HG02798 (cell line): ENCODE measurements around the gene SLC12A7.
"Not testable (repeated sequence)": the region's sequence is repeated elsewhere in the genome, so short reads cannot be mapped to it uniquely, and the experiment has no call there.

Source experiments
- ATAC-seq: cut with Tn5 transposase; IDR thresholded peaks from one replicate; pipeline ENCODE4 v1.9.1; 2021; ENCODE audit warnings: mild to moderate bottlenecking; ENCODE audit not compliant: unreplicated experiment, poor library complexity

SLC12A7 gene

DNA sequence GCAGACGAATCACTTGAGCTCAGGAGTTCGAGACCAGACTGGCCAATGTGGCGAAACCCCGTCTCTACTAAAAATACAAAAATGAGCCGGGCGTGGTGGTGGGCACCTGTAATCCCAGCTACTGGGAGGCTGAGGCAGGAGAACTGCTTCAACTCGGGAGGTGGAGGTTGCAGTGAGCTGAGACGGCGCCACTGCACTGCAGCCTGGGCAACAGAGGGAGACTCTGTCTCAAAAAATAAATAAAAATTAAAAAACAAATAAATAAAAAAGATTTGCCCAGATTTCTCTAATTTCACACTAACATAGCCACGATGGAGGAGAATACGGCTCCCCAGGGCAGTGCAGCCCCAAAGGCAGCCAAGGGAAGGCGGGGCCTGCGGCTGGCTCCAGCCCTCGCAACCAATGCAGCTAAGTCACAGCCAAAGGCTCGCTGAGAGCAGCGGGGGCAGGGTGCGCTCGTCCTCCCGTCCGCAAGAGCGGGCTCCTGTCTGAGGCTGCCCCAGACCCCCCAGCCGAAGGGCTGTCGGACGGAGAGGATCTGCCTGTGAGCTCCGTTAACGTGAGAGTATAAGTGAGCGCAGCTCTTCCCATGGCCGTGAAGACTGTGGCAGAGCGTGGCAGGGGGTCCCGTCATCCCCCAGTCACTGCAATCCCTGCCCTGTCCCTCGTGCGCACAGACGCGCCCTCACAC is 43.5 kb downstream of the SLC12A7 start:
- ATAC-seq = no peak

DNA sequence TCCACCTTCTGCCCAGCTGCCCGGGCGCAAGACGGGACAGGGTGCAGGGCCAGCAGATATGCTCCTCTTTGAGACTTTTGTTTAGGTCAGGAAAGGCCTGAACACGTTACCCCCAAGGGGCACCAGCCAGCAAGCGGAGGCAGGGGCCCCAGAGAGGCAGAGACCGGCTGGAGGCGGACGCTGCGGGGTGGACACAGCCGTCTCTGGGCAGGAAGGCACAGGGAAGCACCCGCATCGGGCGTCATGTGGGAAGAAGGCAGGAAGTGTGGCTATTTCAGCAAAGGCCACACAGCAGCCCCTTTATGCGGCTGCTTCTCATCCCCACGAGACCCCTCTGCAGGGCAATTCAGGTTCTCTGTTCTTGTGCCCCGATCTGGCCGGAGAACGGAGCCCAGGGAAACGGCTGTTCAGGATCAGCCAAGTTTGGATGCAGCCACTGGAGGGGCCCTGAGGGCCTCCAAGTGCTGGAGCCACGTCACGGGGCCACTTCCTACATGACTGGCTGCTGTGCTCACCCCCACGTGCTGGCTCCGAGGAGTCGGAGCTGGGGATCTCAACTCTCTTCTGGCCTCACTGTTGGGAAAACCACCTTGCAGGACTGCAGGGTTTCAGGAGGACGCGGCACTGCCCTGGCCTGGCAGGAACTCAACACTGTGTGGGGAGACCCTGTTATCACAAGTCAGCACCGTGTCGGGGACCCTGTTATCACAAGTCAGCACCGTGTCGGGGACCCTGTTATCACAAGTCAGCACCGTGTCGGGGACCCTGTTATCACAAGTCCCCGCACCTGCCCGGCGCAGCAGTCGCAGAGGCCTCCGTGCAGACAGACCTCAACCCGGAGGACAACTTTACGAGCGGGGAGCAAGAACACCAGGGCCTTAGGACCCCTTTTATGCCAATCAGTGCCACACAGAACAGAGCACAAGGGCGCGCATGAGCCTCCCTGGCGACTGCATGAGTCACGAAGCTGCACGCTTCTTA is 44.4 kb downstream of the SLC12A7 start:
- no peak for ATAC-seq

DNA sequence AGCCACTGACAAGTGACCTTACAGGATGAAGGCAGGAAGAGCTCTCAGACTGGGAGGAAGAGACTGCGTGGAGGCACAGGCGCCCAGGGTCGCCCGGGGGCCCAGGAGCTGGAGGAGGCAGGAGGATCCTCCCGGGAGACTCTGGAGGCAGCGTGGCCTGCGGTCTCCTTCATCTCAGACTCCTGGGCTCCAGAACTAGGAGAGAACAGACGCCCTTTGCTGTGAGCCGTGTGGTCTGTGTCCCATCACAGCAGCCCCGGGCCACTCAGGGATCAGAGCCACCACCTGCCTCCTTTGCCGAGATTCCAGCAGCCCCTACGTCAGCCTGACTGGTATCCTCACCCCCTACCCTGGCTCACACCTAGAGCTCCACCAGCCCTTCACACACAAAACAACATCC is 45.2 kb downstream of the SLC12A7 start:
- no peak for ATAC-seq

DNA sequence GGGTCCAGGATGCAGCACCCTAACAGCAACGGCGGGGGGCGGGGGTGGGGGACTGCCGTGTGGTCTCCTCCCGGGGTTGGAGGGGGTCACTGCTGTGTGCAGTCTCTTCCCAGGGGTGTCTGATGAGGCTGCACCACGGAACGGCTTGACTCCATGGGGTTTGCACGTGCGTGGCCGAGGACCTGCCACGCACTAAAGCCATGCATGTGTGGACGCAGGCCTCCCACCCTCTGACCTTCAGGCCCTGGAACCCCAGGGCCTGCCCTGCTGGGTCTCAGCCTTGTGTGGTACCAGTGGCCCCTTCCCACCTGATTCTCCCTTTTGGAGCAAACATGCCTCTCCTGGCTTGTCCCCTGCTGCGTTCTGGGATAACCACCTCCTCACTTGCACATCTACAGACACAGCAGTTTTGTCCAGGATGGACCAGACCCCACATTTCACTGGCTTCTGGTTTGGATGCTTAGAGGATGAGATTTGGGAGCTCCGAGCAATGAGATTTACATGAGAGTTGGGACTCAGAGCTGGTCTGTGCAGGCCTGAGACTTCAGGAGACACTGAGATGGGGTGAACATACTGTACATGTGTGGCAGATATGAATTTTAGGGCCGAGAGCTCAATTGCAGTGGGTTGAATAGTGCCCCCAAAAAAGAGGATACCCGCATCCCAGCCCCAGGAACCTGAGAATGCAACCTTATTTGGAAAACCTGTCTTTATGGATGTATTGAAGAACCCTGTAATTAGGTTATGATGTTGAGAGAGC is 45.8 kb downstream of the SLC12A7 start:
- no peak for ATAC-seq

GRCh38 chr5:1065143-1065750 is 46.6 kb downstream of the SLC12A7 start:
- no peak for ATAC-seq

- ATAC-seq = no peak
Observed at GRCh38 chr5:1064383-1065142, 47.3 kb downstream of the SLC12A7 start.

- ATAC-seq = no peak
Observed at GRCh38 chr5:1063661-1064382, 48.0 kb downstream of the SLC12A7 start.

GRCh38 chr5:1062761-1063568 is 48.9 kb downstream of the SLC12A7 start:
- ATAC-seq = no peak

- no peak for ATAC-seq
Observed at GRCh38 chr5:1061916-1062315, 49.9 kb downstream of the SLC12A7 start.

DNA sequence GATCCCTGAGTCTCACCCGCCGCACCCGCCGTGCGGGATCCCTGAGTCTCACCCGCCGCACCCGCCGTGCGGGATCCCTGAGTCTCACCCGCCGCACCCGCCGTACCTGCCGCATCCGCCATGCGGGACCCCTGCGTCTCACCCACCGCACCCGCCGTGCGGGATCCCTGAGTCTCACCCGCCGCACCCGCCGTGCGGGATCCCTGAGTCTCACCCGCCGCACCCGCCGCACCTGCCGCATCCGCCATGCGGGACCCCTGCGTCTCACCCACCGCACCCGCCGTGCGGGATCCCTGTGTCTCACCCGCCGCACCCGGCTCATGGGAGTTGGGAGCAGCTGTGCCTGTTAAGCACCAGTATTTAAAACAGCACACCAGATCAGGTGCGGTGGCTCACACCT is 50.6 kb downstream of the SLC12A7 start:
- not testable (repeated sequence) for ATAC-seq

GRCh38 chr5:1060535-1060981 is 51.3 kb downstream of the SLC12A7 start:
- no peak for ATAC-seq

DNA sequence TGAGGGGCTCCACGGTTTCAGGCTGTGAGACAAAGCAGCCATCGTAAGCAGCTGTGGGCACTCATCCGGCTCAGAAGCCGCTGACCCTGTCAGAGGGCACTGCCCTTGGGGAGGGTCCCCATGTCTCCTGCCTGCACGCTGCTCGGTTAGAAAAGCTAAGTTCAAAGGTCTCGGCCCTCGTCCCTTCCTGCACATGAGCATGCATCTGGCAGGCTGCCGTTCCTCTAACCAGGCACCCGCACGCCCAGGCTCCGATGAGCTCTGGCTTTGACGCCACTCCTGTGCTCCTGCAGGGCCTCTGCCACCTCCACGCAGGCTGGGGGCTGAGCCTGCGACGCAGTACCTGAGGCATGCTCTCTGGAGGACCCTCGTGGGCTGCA is 52.0 kb downstream of the SLC12A7 start:
- no peak for ATAC-seq

GRCh38 chr5:1058988-1059883 is 52.6 kb downstream of the SLC12A7 start:
- no peak for ATAC-seq

DNA sequence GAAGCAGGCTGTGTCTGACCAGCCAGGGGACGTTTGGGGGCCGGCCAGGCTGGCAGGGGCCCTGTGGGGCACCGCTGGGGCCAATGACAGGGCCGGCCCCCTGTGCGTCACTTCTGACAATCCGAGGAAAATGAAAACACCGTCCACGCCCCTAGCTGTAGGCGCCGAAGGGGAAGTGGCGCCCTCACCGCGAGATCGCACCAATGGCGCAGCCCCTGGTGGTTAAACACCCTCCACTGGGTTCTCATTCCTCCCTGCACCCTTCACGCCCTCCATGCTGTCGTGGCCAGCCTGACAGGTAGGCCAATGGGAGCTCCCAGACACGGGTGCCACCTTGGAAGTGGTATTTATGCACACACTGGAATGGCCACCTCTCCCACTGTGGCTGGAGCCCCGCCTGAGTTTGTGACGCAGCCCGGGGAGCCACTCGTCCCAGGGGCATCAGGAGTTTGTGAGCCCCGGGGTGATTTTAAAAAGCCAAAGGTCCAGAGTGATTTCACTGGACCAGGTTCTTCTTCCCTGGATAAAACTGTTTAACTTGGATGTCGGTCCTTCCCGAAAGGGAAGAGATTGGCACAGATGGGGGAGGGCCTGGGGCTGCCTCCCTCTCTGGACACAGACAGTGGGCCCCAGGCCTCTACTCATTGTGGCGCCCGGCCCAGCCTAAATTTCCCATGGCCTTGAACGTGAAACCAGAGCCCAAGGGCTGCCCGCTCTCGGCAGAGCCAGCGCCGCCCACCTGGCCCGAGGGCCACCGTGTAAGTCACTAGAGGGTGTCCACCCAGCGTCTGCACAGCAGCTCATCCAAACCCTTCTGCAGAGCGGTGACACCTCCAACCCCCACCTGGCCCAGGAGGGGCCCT is 53.5 kb downstream of the SLC12A7 start:
- no peak for ATAC-seq

- no peak for ATAC-seq
Observed at GRCh38 chr5:1057485-1058082, 54.3 kb downstream of the SLC12A7 start.
